PC-9 (cell line): Measurements from ENCODE around the gene SCYGR8. TPM values are rescaled to one million over a fixed set of nuclear protein-coding genes. Genes with fewer than 3 reads are reported as not detected.
"Not testable (repeated sequence)": the region's sequence is repeated elsewhere in the genome, so short reads cannot be mapped to it uniquely, and the experiment has no call there.

Source experiments
- BruUV-seq: library from RNA; stranded (reverse); fragments of 400-500 nt; replicated peaks from 2 replicates; lab custom pipeline; 2021; lab: Mats Ljungman, UMichigan
- CTCF ChIA-PET: fragments of 300-600 bp; sonication (Branson Sonifier 250); formaldehyde crosslinking; loops from one replicate; lab custom pipeline; 2022; ENCODE audit warnings: antibody characterized with exemption; lab: Charles Lee
- POLR2A ChIA-PET: fragments of 300-600 bp; sonication (Branson Sonifier 250); formaldehyde crosslinking; loops from one replicate; lab custom pipeline; 2022; ENCODE audit warnings: antibody characterized with exemption; ENCODE audit not compliant: unreplicated experiment; lab: Charles Lee
- DNase-seq, 2 experiments: peaks; one replicate each; pipeline versions ENCODE4 v3.0.0 to v3.0.0-alpha.2; 2015 to 2022; ENCODE audit warnings: mixed read lengths in 1 of 2
- H2AFZ ChIP-seq: fragments of 200-600 bp; sonication (generic); 2 replicates; pipeline ENCODE4 v1.8.1; 2017; ENCODE audit warnings: antibody characterized with exemption
- H3F3A ChIP-seq: fragments of 200-600 bp; sonication (generic); 2 replicates; pipeline ENCODE4 v1.8.1; 2017; ENCODE audit warnings: antibody characterized with exemption, mild to moderate bottlenecking, low read depth; ENCODE audit not compliant: insufficient read depth
- H3K27ac ChIP-seq: fragments of 200-600 bp; sonication (generic); 2 replicates; pipeline ENCODE4 v1.6.1; 2016; ENCODE audit warnings: mixed run types
- H3K27me3 ChIP-seq: fragments of 200-600 bp; sonication (generic); 2 replicates; pipeline ENCODE4 v1.6.1; 2016; ENCODE audit warnings: low read depth, mixed run types; ENCODE audit not compliant: insufficient read depth
- H3K36me3 ChIP-seq: fragments of 200-600 bp; sonication (generic); 2 replicates; pipeline ENCODE4 v1.6.1; 2016; ENCODE audit warnings: low read depth, mixed run types
- H3K4me1 ChIP-seq: fragments of 200-600 bp; sonication (generic); replicated peaks from 2 replicates; pipeline ENCODE4 v1.6.1; 2016; ENCODE audit warnings: mixed run types; ENCODE audit not compliant: insufficient read depth
- H3K4me2 ChIP-seq: fragments of 200-600 bp; sonication (generic); 2 replicates; pipeline ENCODE4 v1.6.1; 2017; ENCODE audit warnings: mixed run types
- H3K4me3 ChIP-seq: fragments of 200-600 bp; sonication (generic); 2 replicates; pipeline ENCODE4 v1.6.1; 2016; ENCODE audit warnings: mixed run types
- H3K79me2 ChIP-seq: fragments of 200-600 bp; sonication (generic); 2 replicates; pipeline ENCODE4 v1.6.1; 2017; ENCODE audit warnings: low read depth, mixed run types
- H3K9me2 ChIP-seq: fragments of 200-600 bp; sonication (generic); 2 replicates; pipeline ENCODE4 v1.8.1; 2017; ENCODE audit warnings: mild to moderate bottlenecking; ENCODE audit not compliant: insufficient read depth
- H3K9me3 ChIP-seq: fragments of 200-600 bp; sonication (generic); 2 replicates; pipeline ENCODE4 v1.8.1; 2016; ENCODE audit warnings: low read depth; ENCODE audit not compliant: insufficient read depth
- H4K20me1 ChIP-seq: fragments of 200-600 bp; sonication (generic); 2 replicates; pipeline ENCODE4 v1.8.1; 2017; ENCODE audit not compliant: insufficient read depth
- EZH2 ChIP-seq: fragments of 200-600 bp; sonication (generic); IDR thresholded peaks from 2 replicates; pipeline ENCODE4 v1.8.0; 2017; ENCODE audit warnings: antibody characterized with exemption, low read depth
- intact Hi-C: fragments of 100-400 bp; cut with micrococcal nuclease; formaldehyde crosslinking; loops from one replicate; pipeline ENCODE4 v1.10.0; 2022; ENCODE audit not compliant: unreplicated experiment
- total RNA-seq: library from RNA; stranded (reverse); gene quantifications from 2 replicates; pipeline ENCODE4 v1.2.3, GENCODE V29; 2021
- TF ChIP-seq, protein P1 (sequence below): fragments of 200-600 bp; sonication (generic); conservative IDR thresholded peaks from 2 replicates; pipeline ENCODE4 v1.6.1; 2017; ENCODE audit warnings: mixed run types, antibody characterized with exemption, mild to moderate bottlenecking, moderate library complexity

SCYGR8 gene
- total RNA-seq, 1 experiment from 2014 or later = not detected

DNA sequence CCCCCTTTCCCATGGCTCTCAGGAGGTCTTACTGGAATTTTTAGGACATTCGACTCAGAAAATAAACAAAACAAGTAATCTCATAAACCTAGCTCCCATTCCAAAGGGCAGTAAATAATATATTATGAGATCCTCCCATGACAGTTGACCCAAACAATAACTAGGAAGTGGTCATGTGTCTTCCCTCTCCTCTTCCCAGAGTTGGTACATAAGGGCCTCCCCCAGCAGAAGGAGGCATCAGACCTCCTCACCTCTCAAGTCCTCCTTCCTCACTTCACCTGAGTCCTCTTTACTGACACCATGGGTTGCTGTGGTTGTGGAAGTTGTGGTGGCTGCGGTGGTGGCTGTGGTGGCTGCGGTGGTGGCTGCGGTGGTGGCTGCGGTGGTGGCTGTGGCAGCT is 17.7 kb upstream of the SCYGR8 start, which contains the start of gene SCYGR7:
TSS of gene SCYGR7 (plus strand) at position 301 of the 400 bp plus-strand sequence. CDS start at position 301, 0 bp downstream.
- ChIA-PET CTCF (no interaction called here), POLR2A (no interaction called here)
- no peak for DNase-seq
- Histone ChIP-seq H3K4me2 (no peak within 1 kb of the TSS), H2AFZ (no peak within 1 kb of the TSS; the same call in 1 of the 2 replicates), H4K20me1 (no peaks in the 10 kb centered on the region), H3F3A (no peaks in the 10 kb centered on the region), H3K4me1 (no peaks in the 10 kb centered on the region), H3K9me2 (no peaks in the 10 kb centered on the region), H3K27ac (no peak within 1 kb of the TSS), H3K36me3 (no peaks in the 10 kb centered on the region), H3K4me3 (no peak within 1 kb of the TSS), H3K79me2 (no peaks in the 10 kb centered on the region), H3K9me3 (no peaks in the 10 kb centered on the region), H3K27me3 (no peaks in the 10 kb centered on the region)
- TF ChIP-seq, protein P1, sequence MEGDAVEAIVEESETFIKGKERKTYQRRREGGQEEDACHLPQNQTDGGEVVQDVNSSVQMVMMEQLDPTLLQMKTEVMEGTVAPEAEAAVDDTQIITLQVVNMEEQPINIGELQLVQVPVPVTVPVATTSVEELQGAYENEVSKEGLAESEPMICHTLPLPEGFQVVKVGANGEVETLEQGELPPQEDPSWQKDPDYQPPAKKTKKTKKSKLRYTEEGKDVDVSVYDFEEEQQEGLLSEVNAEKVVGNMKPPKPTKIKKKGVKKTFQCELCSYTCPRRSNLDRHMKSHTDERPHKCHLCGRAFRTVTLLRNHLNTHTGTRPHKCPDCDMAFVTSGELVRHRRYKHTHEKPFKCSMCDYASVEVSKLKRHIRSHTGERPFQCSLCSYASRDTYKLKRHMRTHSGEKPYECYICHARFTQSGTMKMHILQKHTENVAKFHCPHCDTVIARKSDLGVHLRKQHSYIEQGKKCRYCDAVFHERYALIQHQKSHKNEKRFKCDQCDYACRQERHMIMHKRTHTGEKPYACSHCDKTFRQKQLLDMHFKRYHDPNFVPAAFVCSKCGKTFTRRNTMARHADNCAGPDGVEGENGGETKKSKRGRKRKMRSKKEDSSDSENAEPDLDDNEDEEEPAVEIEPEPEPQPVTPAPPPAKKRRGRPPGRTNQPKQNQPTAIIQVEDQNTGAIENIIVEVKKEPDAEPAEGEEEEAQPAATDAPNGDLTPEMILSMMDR = no peak
- TF ChIP-seq EZH2 = no peak
- intact Hi-C loops = no loop called here
- BruUV-seq = no TSS peak

DNA sequence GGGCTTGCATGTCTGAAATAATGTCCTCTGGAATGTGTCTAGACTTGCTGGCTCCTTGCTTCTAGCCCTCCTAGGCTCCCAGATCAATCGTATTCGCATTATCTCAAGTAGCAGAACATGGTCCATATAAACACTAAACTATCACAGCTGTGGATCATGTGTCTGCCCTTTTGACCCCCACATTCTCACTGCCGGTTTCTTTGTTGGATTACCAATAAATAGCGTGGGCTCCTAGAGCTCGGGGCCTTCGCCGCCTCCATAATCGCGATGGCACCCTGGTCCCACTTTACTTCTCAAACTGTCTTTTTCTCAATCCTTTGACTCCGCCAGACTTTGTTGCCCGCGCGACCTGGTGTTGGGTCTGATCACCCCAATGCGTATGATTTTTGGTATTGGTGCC is 6.3 kb upstream of the SCYGR8 start:
- no peak overlapping the region for H3K4me2 ChIP-seq
- TF ChIP-seq, protein P1 = no peak
- no peak for TF ChIP-seq EZH2

DNA sequence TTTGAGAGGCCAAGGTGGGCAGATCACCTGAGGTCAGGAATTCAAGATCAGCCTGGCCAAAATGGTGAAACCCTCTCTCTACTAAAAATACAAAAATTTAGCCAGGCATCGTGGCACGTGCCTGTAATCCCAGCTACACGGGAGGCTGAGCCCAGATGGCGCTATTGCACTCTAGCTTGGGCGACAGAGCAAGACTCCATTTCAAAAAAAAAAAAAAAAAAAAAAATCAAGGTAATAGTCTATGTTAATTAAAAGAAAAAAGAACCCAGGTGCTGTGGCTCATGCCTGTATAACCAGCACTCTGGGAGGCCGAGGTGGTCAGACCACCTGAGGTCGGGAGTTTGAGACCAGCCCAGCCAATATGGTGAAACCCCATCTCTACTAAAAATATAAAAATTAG is 5.0 kb upstream of the SCYGR8 start:
- H3K9me2 ChIP-seq, H3K4me1 ChIP-seq, H3K36me3 ChIP-seq, H3K27ac ChIP-seq, H3K9me3 ChIP-seq, BruUV-seq, H3K4me2 ChIP-seq, H3F3A ChIP-seq, H2AFZ ChIP-seq, H3K4me3 ChIP-seq, H3K79me2 ChIP-seq, DNase-seq, H3K27me3 ChIP-seq, POLR2A ChIA-PET, H4K20me1 ChIP-seq, intact Hi-C loops: not testable (repeated sequence)
- TF ChIP-seq, protein P1 = peak; percentile 30; the same call in 1 of the 2 replicates
- CTCF ChIA-PET = interaction anchor here (0.7 kb wide), 2 partner anchors 15 to 30 kb away, joined by 4 to 9 read pairs; no protein-coding TSS in a partner anchor

More for the DNA sequence above, 6.3 kb upstream of the SCYGR8 start:
- no peaks in the 10 kb centered on the region for H3F3A ChIP-seq
- BruUV-seq = no TSS peak
- H3K4me1 ChIP-seq = no peaks in the 10 kb centered on the region
- H3K27ac ChIP-seq = no peak overlapping the region
- no peaks in the 10 kb centered on the region for H3K9me2 ChIP-seq
- POLR2A ChIA-PET = no interaction called here
- H3K36me3 ChIP-seq = no peaks in the 10 kb centered on the region
- no peak overlapping the region for H3K4me3 ChIP-seq
- H3K79me2 ChIP-seq = no peaks in the 10 kb centered on the region
- intact Hi-C loops = no loop called here
- no peak overlapping the region for H2AFZ ChIP-seq
- no peak for DNase-seq
- no peaks in the 10 kb centered on the region for H4K20me1 ChIP-seq
- CTCF ChIA-PET = no interaction called here
- H3K9me3 ChIP-seq = no peaks in the 10 kb centered on the region
- H3K27me3 ChIP-seq = no peaks in the 10 kb centered on the region
